Sigmoid colon (tissue), 4 donors: ENCODE data around the gene KRT82.

Experiments
- EP300 ChIP-seq, 4 donors: sonication (generic); formaldehyde crosslinking; IDR thresholded peaks; one replicate each; pipeline ENCODE4 v1.6.1; 2017; ENCODE audit warnings: antibody characterized with exemption in 4 of 4
- POLR2A ChIP-seq, 2 donors: fragments of 450-650 bp; IDR thresholded peaks; one replicate each; pipeline ENCODE4 v1.6.1; 2016; ENCODE audit warnings: antibody characterized with exemption in 2 of 2, mild to moderate bottlenecking in 2 of 2, moderate library complexity in 2 of 2
- POLR2AphosphoS5 ChIP-seq, 4 donors: sonication (generic); formaldehyde crosslinking; IDR thresholded peaks; one replicate each; pipeline ENCODE4 v1.6.1; 2017; ENCODE audit warnings: antibody characterized with exemption in 4 of 4
- TF ChIP-seq, protein P1 (sequence below), 4 experiments: fragments of 450-650 bp in 3 of 4; fragments of 200-600 bp in 1 of 4; IDR thresholded peaks; one replicate each; pipeline ENCODE4 v1.5.1; 2016 to 2019; ENCODE audit warnings: antibody characterized with exemption in 4 of 4, mild to moderate bottlenecking in 3 of 4, moderate library complexity in 2 of 4

DNA sequence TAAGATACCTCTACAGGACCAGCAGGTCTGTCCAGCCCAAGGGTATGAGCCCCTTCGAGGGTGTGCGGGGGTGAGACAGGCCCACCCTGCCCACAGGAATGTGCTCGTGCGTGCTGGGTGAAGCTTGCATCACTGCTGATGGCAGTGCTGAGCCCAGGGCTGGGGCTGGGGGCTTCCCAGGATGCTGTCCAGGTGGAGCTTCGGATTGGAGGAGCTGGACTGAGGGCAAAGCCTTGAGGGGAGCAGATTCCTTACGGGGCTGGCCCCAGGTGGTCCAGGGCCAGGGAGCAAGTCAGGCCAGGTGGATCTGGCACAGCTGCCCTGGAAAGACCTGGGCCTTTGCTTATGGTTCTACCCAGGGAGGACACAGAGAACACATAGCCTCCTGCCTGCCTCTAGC, 36.3 kb downstream of the KRT82 start:
- TF ChIP-seq, protein P1, sequence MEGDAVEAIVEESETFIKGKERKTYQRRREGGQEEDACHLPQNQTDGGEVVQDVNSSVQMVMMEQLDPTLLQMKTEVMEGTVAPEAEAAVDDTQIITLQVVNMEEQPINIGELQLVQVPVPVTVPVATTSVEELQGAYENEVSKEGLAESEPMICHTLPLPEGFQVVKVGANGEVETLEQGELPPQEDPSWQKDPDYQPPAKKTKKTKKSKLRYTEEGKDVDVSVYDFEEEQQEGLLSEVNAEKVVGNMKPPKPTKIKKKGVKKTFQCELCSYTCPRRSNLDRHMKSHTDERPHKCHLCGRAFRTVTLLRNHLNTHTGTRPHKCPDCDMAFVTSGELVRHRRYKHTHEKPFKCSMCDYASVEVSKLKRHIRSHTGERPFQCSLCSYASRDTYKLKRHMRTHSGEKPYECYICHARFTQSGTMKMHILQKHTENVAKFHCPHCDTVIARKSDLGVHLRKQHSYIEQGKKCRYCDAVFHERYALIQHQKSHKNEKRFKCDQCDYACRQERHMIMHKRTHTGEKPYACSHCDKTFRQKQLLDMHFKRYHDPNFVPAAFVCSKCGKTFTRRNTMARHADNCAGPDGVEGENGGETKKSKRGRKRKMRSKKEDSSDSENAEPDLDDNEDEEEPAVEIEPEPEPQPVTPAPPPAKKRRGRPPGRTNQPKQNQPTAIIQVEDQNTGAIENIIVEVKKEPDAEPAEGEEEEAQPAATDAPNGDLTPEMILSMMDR (IDR thresholded peaks at IDR 0.05) = no peak
- TF ChIP-seq POLR2AphosphoS5 (IDR thresholded peaks at IDR 0.05) = no peak
- no peak for TF ChIP-seq POLR2A (IDR thresholded peaks at IDR 0.05)
- TF ChIP-seq EP300 (IDR thresholded peaks at IDR 0.05) = no peak
